ENCODE results near the gene CHEK1.

CHEK1 gene

GRCh38 chr11:125627236-125627910 is 2.4 kb downstream of the CHEK1 start:
- DNase-seq = no peak

DNA sequence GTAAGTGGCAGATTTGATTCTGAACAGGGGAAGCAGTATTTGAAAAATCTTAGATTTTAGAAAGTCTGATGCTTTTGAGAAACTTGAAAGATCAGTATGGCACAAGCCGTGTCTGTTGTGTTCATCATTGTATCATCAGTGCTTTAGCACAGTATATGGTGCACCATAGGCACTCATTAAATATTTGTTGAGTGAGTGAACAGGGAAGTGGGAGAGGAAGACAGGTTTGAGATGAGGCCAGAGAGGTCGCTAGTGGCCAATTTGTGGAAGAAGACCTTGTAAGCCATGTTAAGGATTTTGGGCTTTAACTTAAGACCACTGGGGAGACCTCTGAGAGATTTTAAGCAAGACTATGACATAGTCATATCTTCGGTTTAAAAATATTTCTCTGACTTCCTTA is 12.9 kb downstream of the CHEK1 start:
- DNase-seq = no peak

GRCh38 chr11:125638315-125638714 is 13.4 kb downstream of the CHEK1 start:
- no peak for DNase-seq

DNA sequence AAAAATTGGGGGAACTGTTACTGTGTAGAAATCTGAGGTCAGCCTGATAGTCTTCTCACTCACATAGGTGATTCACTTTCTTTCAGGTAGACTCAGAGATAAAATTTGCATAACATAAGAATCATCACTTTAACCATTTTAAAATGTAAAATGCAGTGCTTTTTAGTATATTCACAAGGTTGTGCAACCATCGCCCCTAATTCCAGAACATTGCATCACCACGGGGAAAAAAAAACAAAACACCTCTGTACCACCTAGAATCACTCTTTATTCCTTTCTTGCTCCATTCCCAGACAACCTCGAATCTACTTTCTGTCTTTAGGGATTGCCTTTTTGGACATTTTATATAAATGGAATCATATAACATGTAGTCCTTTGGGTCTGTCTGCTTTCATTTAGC is 20.9 kb downstream of the CHEK1 start:
- DNase-seq = no peak

GRCh38 chr11:125649465-125650166 is 24.7 kb downstream of the CHEK1 start:
- no peak for DNase-seq

GRCh38 chr11:125662689-125663088 is 37.7 kb downstream of the CHEK1 start:
- no peak for DNase-seq

- DNase-seq = no peak
These were observed 38.9 kb downstream of the CHEK1 start for GRCh38 chr11:125663910-125664309.

- no peak for DNase-seq
These were observed 42.2 kb downstream of the CHEK1 start for GRCh38 chr11:125667151-125667550.

GRCh38 chr11:125670172-125670571 is 45.2 kb downstream of the CHEK1 start:
- DNase-seq = no peak

DNA sequence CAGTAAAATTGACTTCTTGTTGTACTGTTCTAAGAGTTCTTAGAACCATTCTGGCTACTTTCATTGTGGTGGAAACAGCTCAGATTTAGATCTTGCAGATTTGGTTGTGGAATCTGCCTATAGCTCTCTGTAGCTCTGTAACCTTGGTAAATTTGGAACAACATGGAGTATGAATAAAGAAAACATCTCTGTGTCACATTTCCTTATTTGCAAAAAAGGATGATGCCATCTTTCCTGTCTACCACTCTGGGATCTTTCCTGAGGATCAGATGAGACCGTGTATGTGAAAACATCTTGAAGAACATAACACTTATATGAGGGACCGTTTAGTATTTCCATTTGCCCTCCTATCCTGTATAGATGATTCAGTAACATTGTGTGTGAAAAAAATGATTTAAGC is 46.6 kb downstream of the CHEK1 start:
- no peak for DNase-seq

DNA sequence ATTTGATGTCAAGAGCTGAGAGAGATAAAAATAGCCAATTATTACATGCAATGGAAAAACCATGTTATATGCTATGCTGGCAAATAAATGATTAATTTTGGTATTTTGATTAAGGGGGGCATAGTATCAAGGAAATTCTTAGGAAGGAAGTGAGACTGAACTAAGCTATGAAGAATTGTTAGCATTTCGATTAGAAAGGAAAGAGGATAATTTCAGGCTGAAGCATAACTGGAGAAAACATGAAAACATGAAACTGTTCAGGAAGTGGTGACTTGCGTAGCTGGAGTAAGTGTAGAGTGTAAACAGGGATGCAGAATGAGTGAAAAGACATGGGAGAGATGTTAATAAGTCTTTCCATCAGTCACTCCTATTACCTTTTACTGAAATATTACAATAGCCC is 49.2 kb downstream of the CHEK1 start:
- DNase-seq = no peak

GRCh38 chr11:125675196-125675595 is 50.2 kb downstream of the CHEK1 start:
- no peak for DNase-seq

- DNase-seq = no peak
These were observed 54.4 kb downstream of the CHEK1 start for GRCh38 chr11:125679397-125679796.

DNA sequence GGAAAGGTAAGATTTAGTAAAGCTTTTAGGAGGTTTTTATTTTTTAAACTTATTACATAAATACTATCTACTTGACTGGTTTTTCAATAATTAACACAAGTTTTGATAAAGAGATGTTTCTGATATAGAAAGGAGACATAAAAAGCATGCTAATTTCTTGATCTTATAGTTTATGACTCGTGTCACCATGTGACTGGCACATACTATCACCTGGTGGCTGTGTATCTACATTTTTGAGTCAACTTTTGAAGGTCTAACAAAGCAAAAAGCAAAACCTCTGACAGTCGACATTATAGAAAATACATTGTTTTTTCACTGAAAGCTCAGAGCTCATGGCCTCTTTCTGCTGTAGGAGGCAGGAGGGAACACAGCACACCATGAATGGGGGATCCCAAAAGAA is 54.9 kb downstream of the CHEK1 start:
- DNase-seq = no peak

- DNase-seq = no peak
These were observed 55.8 kb downstream of the CHEK1 start, which contains the start of gene ACRV1 for GRCh38 chr11:125680747-125681146. ACRV1 (minus strand) TSS chr11:125680847; CDS start chr11:125680780, 67 bp downstream.

DNA sequence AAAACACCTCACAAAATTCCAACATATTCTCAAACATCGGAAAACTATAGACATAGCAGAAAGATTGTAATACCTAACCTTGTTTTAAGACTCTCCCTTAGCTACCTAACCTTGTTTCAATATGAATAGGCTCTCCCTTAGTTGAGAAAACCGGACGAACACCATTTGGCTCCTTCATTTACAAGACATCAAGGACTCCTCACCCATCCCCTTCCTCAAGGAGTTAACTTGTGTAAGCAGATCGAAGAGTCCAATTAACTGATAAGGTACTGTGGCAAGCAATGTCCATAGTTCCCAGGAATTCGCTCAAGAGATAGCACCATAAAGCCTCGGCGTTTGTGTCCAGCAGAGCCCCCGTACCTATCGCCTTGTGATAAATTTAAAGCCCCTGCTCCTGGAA is 60.3 kb downstream of the CHEK1 start:
- no peak for DNase-seq

DNA sequence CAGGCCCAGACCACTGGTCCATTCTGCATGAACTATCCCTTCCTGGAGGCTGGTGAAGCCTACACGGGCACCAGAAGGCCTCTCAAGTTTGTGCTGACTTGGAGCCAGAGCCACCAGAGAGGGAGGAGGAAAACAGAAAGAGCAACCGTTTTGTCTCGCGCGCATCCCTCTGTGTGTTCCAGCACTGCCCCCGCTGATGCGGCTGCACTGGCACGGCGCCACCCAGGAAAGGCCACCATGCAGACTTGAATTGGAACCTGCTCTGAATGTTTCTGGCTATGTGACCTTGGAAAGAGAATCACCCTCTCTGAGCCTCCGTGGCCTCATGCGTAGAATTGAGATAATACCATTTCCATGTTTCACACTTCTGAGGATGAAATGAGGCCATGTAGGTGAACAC is 63.1 kb downstream of the CHEK1 start:
- no peak for DNase-seq

- DNase-seq = no peak
These were observed 63.7 kb downstream of the CHEK1 start for GRCh38 chr11:125688632-125689031.

DNA sequence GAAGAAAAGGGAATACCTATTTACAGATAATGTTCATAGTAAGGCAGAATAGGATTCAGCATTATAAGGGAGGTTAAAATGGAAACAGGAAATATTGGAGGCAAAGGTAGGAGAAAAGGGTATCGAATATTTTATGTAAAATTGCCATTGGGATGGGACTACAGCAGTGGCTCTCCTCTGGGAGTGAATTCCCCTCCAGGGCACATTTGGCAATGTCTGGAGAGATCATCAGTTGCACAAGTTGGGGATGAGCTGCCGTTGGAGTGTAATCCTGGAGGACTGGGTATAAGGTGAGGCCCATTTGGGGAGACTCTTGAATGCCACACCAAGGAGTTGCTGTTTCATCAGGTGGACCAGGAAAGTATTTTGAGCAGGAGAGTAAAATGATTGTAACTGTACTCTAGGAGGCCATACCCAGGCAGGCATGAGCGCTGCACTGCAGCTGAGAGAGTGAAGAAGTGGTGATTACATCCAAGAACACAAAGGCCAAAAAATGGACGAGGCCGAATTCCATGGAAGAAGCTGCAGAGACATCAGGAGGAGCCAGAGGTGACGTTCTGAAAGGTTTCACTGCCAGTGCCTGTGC is 64.4 kb downstream of the CHEK1 start:
- no peak for DNase-seq

DNA sequence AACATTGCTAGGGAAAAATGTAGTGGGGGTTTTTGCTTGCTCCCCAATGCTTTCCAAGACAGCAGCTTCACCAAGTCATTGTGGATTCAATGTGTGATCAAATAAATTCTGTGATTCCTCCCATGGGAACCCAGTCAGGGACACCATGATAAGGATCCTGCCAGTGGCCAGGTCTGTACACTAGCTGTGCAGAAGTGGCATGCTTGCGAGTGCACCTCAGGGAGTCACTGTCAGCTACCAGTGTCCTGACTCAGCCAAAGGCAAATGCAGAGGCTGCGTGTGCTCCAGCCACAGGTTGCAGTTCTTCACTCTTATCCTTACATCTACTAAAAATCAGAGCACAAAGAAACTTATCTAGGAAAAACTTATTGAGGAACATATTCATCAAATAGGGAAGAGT is 65.0 kb downstream of the CHEK1 start:
- DNase-seq = no peak

DNA sequence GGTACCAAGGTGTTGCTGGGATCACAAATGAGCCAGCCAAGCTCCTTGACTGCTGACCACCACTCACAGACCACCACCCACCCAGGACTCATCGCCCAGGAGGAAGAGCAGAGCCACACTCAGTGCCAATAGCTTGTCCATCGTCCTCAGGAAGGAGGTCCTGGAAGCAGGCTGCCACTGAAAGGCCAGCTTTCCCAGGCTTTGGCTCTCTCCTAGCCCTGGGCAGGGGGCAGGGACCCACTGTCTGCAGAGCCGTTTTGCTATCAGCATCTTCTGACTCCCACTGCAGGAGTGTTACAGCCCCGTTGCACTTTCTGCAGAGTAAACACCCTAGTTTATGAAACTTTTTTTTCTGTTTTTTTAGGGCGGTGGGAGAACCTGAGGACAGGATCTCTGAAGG is 67.9 kb downstream of the CHEK1 start:
- DNase-seq = no peak

- DNase-seq = no peak
These were observed 70.0 kb downstream of the CHEK1 start for GRCh38 chr11:125694951-125695350.

GRCh38 chr11:125701018-125701610 is 76.2 kb downstream of the CHEK1 start:
- DNase-seq = no peak

Data from stimulated activated CD4-positive, alpha-beta T cell treated with anti-CD3 and anti-CD28 coated beads, Interleukin-4, amount 100 ng/mL, for 24 hours (primary cell).